Right kidney (tissue), 1 donor: ENCODE measurements around the gene N4BP2.
A peak's percentile ranks its signal among the peaks of the same experiment; 100 is the strongest.
"Not testable (repeated sequence)": the region's sequence is repeated elsewhere in the genome, so short reads cannot be mapped to it uniquely, and the experiment has no call there.

Experiments
- DNase-seq: peaks from one replicate; pipeline ENCODE4 v3.0.0-alpha.2; 2016

Gene N4BP2

GRCh38 chr4:40087799-40088366 lies 31.2 kb downstream of the N4BP2 start:
- no peak for DNase-seq

GRCh38 chr4:40093400-40093799 lies 36.8 kb downstream of the N4BP2 start:
- not testable (repeated sequence) for DNase-seq

- no peak for DNase-seq
Observed at GRCh38 chr4:40099010-40099409, 42.4 kb downstream of the N4BP2 start.

- not testable (repeated sequence) for DNase-seq
Observed at GRCh38 chr4:40107150-40107549, 50.5 kb downstream of the N4BP2 start.

- DNase-seq = no peak
Observed at GRCh38 chr4:40112027-40112792, 55.6 kb downstream of the N4BP2 start.

- no peak for DNase-seq
Observed at GRCh38 chr4:40114206-40114605, 57.6 kb downstream of the N4BP2 start.

GRCh38 chr4:40118861-40119260 lies 62.2 kb downstream of the N4BP2 start:
- no peak for DNase-seq

- DNase-seq = no peak
Observed at GRCh38 chr4:40119344-40119743, 62.7 kb downstream of the N4BP2 start.

- no peak for DNase-seq
Observed at GRCh38 chr4:40121515-40121914, 64.9 kb downstream of the N4BP2 start.

GRCh38 chr4:40122941-40123340 lies 66.3 kb downstream of the N4BP2 start:
- DNase-seq = no peak

- no peak for DNase-seq
Observed at GRCh38 chr4:40124690-40125089, 68.0 kb downstream of the N4BP2 start.

GRCh38 chr4:40130401-40131036 lies 73.9 kb downstream of the N4BP2 start:
- DNase-seq = no peak

GRCh38 chr4:40132816-40133215 lies 76.2 kb downstream of the N4BP2 start:
- no peak for DNase-seq

GRCh38 chr4:40134206-40134917 lies 77.7 kb downstream of the N4BP2 start:
- no peak for DNase-seq

- DNase-seq = not testable (repeated sequence)
Observed at GRCh38 chr4:40136202-40136601, 79.6 kb downstream of the N4BP2 start.

GRCh38 chr4:40140196-40140595 lies 83.5 kb downstream of the N4BP2 start:
- no peak for DNase-seq

- not testable (repeated sequence) for DNase-seq
Observed at GRCh38 chr4:40140597-40140996, 83.9 kb downstream of the N4BP2 start.

GRCh38 chr4:40143926-40144508 lies 87.4 kb downstream of the N4BP2 start:
- no peak for DNase-seq

- no peak for DNase-seq
Observed at GRCh38 chr4:40144716-40145115, 88.1 kb downstream of the N4BP2 start.

- DNase-seq = not testable (repeated sequence)
Observed at GRCh38 chr4:40147490-40147889, 90.8 kb downstream of the N4BP2 start.

- DNase-seq = peak; percentile 6
Observed at GRCh38 chr4:40149960-40150385, 93.3 kb downstream of the N4BP2 start.

- no peak for DNase-seq
Observed at GRCh38 chr4:40150932-40151331, 94.3 kb downstream of the N4BP2 start.

- no peak for DNase-seq
Observed at GRCh38 chr4:40152637-40153036, 96.0 kb downstream of the N4BP2 start.
